ENCODE measurements around the gene CORO2B. TPM values are rescaled to one million over a fixed set of nuclear protein-coding genes. Genes with fewer than 3 reads are reported as not detected.

CORO2B gene
- total and polyA plus RNA-seq, 11 donors = 3.0 to 9.1 (median 5.0) TPM

DNA sequence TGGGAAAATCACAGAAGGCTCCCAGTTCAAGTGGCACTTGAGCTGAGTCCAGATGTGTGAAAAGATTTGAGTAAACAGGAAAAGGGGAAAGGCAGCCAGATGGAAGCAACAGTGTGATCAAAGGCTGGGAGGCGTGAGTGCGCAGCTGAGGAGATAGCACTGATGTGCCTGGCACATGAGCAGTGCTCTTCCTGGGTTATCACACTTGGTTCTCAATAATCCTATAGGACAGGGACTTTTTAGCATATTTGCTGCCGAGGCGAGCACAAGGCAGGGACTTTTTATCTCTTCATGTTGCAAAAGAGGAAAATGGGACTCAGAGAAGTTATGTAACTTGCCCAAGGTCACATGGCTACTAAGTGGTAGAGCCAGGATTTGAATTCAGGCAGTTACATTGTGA, 39.6 kb downstream of the CORO2B start:
- H3K27me3 ChIP-seq = no peaks in the 10 kb centered on the region
- DNase-seq (no peak), ATAC-seq (no peak)
- H3K4me3 ChIP-seq = no peak overlapping the region
- 53 to 67% (median 59%) methylated on average over 4 of the region's 4 CpGs for WGBS, 4 donors
- TF ChIP-seq, protein P1, sequence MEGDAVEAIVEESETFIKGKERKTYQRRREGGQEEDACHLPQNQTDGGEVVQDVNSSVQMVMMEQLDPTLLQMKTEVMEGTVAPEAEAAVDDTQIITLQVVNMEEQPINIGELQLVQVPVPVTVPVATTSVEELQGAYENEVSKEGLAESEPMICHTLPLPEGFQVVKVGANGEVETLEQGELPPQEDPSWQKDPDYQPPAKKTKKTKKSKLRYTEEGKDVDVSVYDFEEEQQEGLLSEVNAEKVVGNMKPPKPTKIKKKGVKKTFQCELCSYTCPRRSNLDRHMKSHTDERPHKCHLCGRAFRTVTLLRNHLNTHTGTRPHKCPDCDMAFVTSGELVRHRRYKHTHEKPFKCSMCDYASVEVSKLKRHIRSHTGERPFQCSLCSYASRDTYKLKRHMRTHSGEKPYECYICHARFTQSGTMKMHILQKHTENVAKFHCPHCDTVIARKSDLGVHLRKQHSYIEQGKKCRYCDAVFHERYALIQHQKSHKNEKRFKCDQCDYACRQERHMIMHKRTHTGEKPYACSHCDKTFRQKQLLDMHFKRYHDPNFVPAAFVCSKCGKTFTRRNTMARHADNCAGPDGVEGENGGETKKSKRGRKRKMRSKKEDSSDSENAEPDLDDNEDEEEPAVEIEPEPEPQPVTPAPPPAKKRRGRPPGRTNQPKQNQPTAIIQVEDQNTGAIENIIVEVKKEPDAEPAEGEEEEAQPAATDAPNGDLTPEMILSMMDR (IDR thresholded peaks at IDR 0.05) = no peak
- TF ChIP-seq POLR2A (IDR thresholded peaks at IDR 0.05) = no peak
- H3K27ac ChIP-seq = peak overlapping the region in 8 of 12 donors; percentile 23 to 63 (median 50)
- intact Hi-C loops (cut with DNase I) = no loop called here
- no peaks in the 10 kb centered on the region for H3K36me3 ChIP-seq
- H3K9me3 ChIP-seq = no peaks in the 10 kb centered on the region
- H3K4me1 ChIP-seq = peaks cover 0 to 71% (median 38%) of the 10 kb centered on the region in 12 donors

DNA sequence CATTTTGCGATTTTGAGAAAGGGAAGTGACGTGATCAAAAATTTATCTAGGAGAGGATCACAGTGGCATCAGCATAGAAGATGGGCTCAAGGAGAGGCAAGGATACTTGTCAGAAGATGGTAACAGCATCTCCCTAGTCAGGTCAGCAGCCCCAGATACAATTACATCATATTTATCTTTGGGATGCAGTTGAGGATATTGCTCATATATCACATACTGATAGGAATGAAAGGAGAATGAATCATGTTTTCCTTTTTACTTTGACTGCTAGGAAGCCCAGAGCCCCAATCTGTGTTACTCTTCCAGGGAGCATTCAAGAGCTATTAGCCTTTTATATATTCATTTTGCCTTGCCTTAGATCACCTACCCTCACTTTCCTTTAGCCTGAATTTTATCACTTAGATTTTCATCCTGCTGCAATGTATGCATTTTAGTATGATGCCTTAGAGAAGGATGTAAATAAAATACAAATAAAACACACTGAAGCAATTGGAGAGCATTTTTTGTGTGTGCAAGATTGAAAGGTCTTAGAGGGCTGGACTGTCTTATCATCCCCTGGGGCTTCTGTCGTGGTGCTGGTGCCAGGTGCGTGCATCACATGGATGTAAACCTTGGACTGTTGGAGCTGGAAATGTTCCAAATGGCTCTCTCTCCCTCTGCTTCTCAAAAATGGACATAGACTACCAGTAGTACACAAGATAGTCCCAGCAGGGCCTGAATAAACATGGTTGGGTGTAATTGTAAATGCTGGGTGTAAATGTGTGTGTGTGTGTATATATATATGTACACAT, 40.3 kb downstream of the CORO2B start:
- no peaks in the 10 kb centered on the region for H3K36me3 ChIP-seq
- DNase-seq (no peak), ATAC-seq (no peak)
- H3K27ac ChIP-seq = peak overlapping the region in 5 of 12 donors; percentile 23 to 63 (median 49)
- TF ChIP-seq POLR2A (IDR thresholded peaks at IDR 0.05) = no peak
- TF ChIP-seq, protein P1 (IDR thresholded peaks at IDR 0.05) = no peak
- H3K9me3 ChIP-seq = no peaks in the 10 kb centered on the region
- WGBS, 4 donors = 65 to 88% (median 71%) methylated on average over 4 of the region's 4 CpGs
- H3K27me3 ChIP-seq = no peaks in the 10 kb centered on the region
- intact Hi-C loops (cut with DNase I) = no loop called here
- peaks cover 0 to 70% (median 34%) of the 10 kb centered on the region in 12 donors for H3K4me1 ChIP-seq
- H3K4me3 ChIP-seq = no peak overlapping the region

DNA sequence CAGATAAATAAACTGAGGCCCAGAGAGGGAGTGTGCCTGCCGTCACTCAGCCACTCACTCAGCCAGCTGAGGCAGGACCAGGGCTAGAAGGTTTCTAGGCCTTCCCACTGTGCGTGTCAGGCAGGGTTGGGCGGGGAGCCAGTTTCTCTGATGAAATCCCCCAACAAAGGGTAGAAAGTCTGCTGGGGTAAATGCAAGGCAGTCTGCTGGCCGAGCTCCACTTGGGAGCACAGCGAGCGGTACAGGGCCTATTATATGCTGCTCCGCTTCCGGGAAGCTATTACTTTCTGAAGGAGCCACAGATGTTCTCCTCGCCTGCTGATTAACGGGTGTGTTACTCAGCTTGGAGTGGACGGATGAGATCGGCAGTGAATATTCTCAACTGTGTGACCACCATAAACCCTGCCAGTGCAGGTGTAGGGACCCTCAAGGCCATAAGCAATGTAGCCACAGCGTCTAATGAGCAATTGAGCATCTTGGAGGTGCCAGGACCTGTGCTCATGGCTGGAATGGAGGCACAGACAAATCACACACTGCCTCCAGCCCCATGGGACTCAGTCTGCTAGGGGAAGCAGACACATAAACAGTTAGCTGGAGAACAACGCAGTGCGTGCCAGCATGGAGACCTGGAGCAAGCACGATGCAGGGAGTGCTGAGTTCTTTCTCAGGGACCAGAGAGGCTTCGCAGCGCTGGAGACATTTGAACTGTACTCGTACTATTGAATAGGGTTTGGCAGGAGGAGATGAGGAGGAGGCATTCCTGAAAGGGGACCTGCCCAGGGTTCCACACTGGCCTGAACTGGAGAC, 42.1 kb downstream of the CORO2B start:
- intact Hi-C loops (cut with DNase I) = loop anchor here in 3 of 10 donors (5.0 kb wide), 2 partner anchors 39 to 44 kb away; partner anchors contain the start of gene CORO2B (in 1 of the 3)
- H3K27me3 ChIP-seq = no peaks in the 10 kb centered on the region
- 42 to 67% (median 60%) methylated on average over 19 of the region's 19 CpGs for WGBS, 4 donors
- H3K36me3 ChIP-seq = no peaks in the 10 kb centered on the region
- ATAC-seq (peak; percentile 72 to 88 (median 85)), DNase-seq (peak; percentile 77 to 93 (median 88))
- TF ChIP-seq, protein P1 (IDR thresholded peaks at IDR 0.05) = no peak
- no peak for TF ChIP-seq POLR2A (IDR thresholded peaks at IDR 0.05)
- peak overlapping the region; percentile 27 to 77 (median 60) for H3K27ac ChIP-seq
- peak overlapping the region in 1 of 12 donors; percentile 6 for H3K4me3 ChIP-seq
- H3K4me1 ChIP-seq = peaks cover 0 to 58% (median 23%) of the 10 kb centered on the region in 12 donors
- no peaks in the 10 kb centered on the region for H3K9me3 ChIP-seq

DNA sequence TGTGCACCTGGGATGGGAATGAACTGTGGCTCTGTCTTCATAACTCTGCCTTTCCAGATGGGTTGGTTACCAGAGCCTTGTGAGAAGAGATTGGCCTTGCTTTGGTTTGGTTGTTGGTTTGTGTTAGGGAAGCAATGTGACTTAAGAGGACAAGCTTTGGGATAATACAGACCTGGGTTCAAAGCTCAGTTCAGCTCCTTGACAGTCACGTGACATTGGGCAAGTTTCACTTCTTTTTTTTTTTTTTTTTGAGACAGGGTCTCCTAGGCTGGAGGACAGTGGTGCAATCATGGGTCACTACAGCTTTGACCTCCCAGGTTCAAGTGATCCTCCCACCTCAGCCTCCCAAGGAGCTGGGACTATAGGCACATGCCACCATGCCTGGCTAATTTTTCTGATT, 42.7 kb downstream of the CORO2B start:
- Histone ChIP-seq H3K27me3 (no peaks in the 10 kb centered on the region), H3K9me3 (no peaks in the 10 kb centered on the region), H3K36me3 (no peaks in the 10 kb centered on the region), H3K4me1 (peaks cover 0 to 57% (median 21%) of the 10 kb centered on the region in 12 donors), H3K27ac (peak overlapping the region in 11 of 12 donors; percentile 27 to 77 (median 61)), H3K4me3 (no peak overlapping the region)
- TF ChIP-seq, protein P1 (IDR thresholded peaks at IDR 0.05) = no peak
- no peak for TF ChIP-seq POLR2A (IDR thresholded peaks at IDR 0.05)
- intact Hi-C loops (cut with DNase I) = loop anchor here in 3 of 10 donors (5.0 kb wide), 2 partner anchors 39 to 44 kb away; partner anchors contain the start of gene CORO2B (in 1 of the 3)
- WGBS, 4 donors = 78 to 95% (median 89%) methylated on average over 1 of the region's 1 CpG
- no peak for ATAC-seq
- no peak for DNase-seq
